SK-N-SH (cell line): ENCODE measurements around the gene FMO5. TPM values are rescaled to one million over a fixed set of nuclear protein-coding genes. Genes with fewer than 3 reads are reported as not detected.

ENCODE experiments used
- CTCF ChIA-PET: fragments of 300-600, 350-600 bp; formaldehyde crosslinking; extraction: SDS; loops from one replicate; lab custom pipeline; 2021; lab: Yijun Ruan, JAX
- POLR2A ChIA-PET: fragments of 350-600 bp; sonication (Branson Sonifier 250); formaldehyde crosslinking; extraction: SDS; loops from one replicate; lab custom pipeline; 2020; ENCODE audit warnings: antibody characterized with exemption, inconsistent platforms; lab: Yijun Ruan, JAX
- DNase-seq: peaks from one replicate; pipeline ENCODE4 v3.0.0; 2012
- H2AFZ ChIP-seq: fragments of 200-600 bp; sonication (generic); 2 replicates; pipeline ENCODE4 v1.8.1; 2016; ENCODE audit warnings: antibody characterized with exemption, mild to moderate bottlenecking, low read depth
- H3F3A ChIP-seq: fragments of 200-600 bp; sonication (generic); replicated peaks from 2 replicates; pipeline ENCODE3; 2016; ENCODE audit warnings: antibody characterized with exemption, mild to moderate bottlenecking; ENCODE audit not compliant: insufficient read depth
- H3K27ac ChIP-seq, 2 experiments: fragments of 200-500 bp in 1 of 2; fragments of 200-600 bp in 1 of 2; sonication (Bioruptor generic) in 1 of 2; sonication (generic), shearing (Covaris generic) in 1 of 2; 2 replicates each; pipeline versions ENCODE4 v1.5.1 to v1.6.1; 2014 to 2016; ENCODE audit warnings: low read depth in 2 of 2, inconsistent platforms in 1 of 2, low read length in 1 of 2, mild to moderate bottlenecking in 1 of 2, mixed read lengths in 1 of 2
- H3K27me3 ChIP-seq: fragments of 200-600 bp; sonication (generic), shearing (Covaris generic); 2 replicates; pipeline ENCODE4 v1.6.1; 2016; ENCODE audit warnings: mixed run types; ENCODE audit not compliant: insufficient read depth
- H3K36me3 ChIP-seq, 2 experiments: fragments of 200-500 bp in 1 of 2; fragments of 200-600 bp in 1 of 2; sonication (Bioruptor generic) in 1 of 2; sonication (generic) in 1 of 2; replicated peaks in 1 of 2; 2 replicates each; pipeline versions ENCODE3 to v1.5.1; 2014 to 2016; ENCODE audit warnings: low read length in 1 of 2, mild to moderate bottlenecking in 1 of 2; ENCODE audit not compliant: insufficient read depth in 2 of 2, control insufficient read depth in 1 of 2
- H3K4me1 ChIP-seq, 2 experiments: fragments of 200-500 bp in 1 of 2; fragments of 200-600 bp in 1 of 2; sonication (Bioruptor generic) in 1 of 2; sonication (generic), shearing (Covaris generic) in 1 of 2; 2 replicates each; pipeline versions ENCODE4 v1.5.1 to v1.6.1; 2014 to 2016; ENCODE audit warnings: low read depth in 1 of 2, low read length in 1 of 2, mixed run types in 1 of 2; ENCODE audit not compliant: insufficient read depth in 2 of 2, control insufficient read depth in 1 of 2
- H3K4me2 ChIP-seq: fragments of 200-600 bp; sonication (generic), shearing (Covaris generic); 2 replicates; pipeline ENCODE4 v1.6.1; 2017; ENCODE audit warnings: mixed run types
- H3K4me3 ChIP-seq, 2 experiments: fragments of 200-500 bp in 1 of 2; fragments of 200-600 bp in 1 of 2; sonication (Bioruptor generic) in 1 of 2; sonication (generic), shearing (Covaris generic) in 1 of 2; 2 replicates each; pipeline versions ENCODE4 v1.5.1 to v1.8.1; 2014 to 2016; ENCODE audit warnings: low read depth in 2 of 2, inconsistent platforms in 1 of 2, low read length in 1 of 2, mild to moderate bottlenecking in 1 of 2, mixed read lengths in 1 of 2, moderate library complexity in 1 of 2
- H3K79me2 ChIP-seq: fragments of 200-600 bp; sonication (generic); 2 replicates; pipeline ENCODE4 v1.8.1; 2017; ENCODE audit warnings: mild to moderate bottlenecking; ENCODE audit not compliant: insufficient read depth
- H3K9ac ChIP-seq: fragments of 200-600 bp; sonication (generic); 2 replicates; pipeline ENCODE4 v1.6.1; 2017; ENCODE audit warnings: mixed run types
- H3K9me2 ChIP-seq: fragments of 200-600 bp; sonication (generic); 2 replicates; pipeline ENCODE4 v1.6.1; 2017; ENCODE audit warnings: mixed run types
- H3K9me3 ChIP-seq: fragments of 200-600 bp; sonication (generic); 2 replicates; pipeline ENCODE4 v1.6.1; 2017; ENCODE audit warnings: mixed run types, mild to moderate bottlenecking, moderate library complexity
- H4K20me1 ChIP-seq: fragments of 200-600 bp; sonication (generic); 2 replicates; pipeline ENCODE4 v1.6.1; 2017; ENCODE audit warnings: mild to moderate bottlenecking, mixed run types; ENCODE audit not compliant: insufficient read depth
- CHD2 ChIP-seq: fragments of 150-350 bp; IDR thresholded peaks from 2 replicates; pipeline ENCODE4 v1.6.1; 2018; ENCODE audit warnings: low read length; ENCODE audit not compliant: partially characterized antibody
- EZH2phosphoT487 ChIP-seq: fragments of 200-600 bp; sonication (generic); IDR thresholded peaks from 2 replicates; pipeline ENCODE4 v1.6.1; 2017; ENCODE audit warnings: low read depth, mixed run types, mild to moderate bottlenecking, antibody characterized with exemption, moderate library complexity, borderline replicate concordance
- FOXJ3 ChIP-seq: sonication (generic); formaldehyde crosslinking; IDR thresholded peaks from 2 replicates; pipeline ENCODE4 v1.5.1; 2020; ENCODE audit warnings: mild to moderate bottlenecking, missing genetic modification reagents
- FOXM1 ChIP-seq: IDR thresholded peaks from 2 replicates; pipeline ENCODE4 v1.4.0; 2012; ENCODE audit warnings: low read depth, mild to moderate bottlenecking
- GABPA ChIP-seq: IDR thresholded peaks from 2 replicates; pipeline ENCODE4 v1.4.0; 2012; ENCODE audit warnings: low read depth, mild to moderate bottlenecking
- IRF3 ChIP-seq: fragments of 150-350 bp; IDR thresholded peaks from 2 replicates; pipeline ENCODE4 v1.6.1; 2016; ENCODE audit warnings: mild to moderate bottlenecking, low read depth, low read length
- MAX ChIP-seq: IDR thresholded peaks from 2 replicates; pipeline ENCODE4 v1.4.0; 2012; ENCODE audit warnings: low read depth
- MEF2A ChIP-seq: IDR thresholded peaks from 2 replicates; pipeline ENCODE4 v1.4.0; 2012; ENCODE audit warnings: low read depth, borderline replicate concordance
- MXI1 ChIP-seq: IDR thresholded peaks from 2 replicates; pipeline ENCODE4 v1.6.1; 2012; ENCODE audit warnings: mild to moderate bottlenecking, low read depth, low read length, improper control_type of control experiment
- NFIC ChIP-seq: IDR thresholded peaks from 2 replicates; pipeline ENCODE4 v1.4.0; 2012; ENCODE audit warnings: borderline replicate concordance
- PBX3 ChIP-seq: IDR thresholded peaks from 2 replicates; pipeline ENCODE4; 2012
- POLR2AphosphoS5 ChIP-seq: IDR thresholded peaks from 2 replicates; pipeline ENCODE4 v1.6.1; 2012; ENCODE audit warnings: low read depth, low read length
- RAD21 ChIP-seq: IDR thresholded peaks from 2 replicates; pipeline ENCODE4 v1.6.1; 2012; ENCODE audit warnings: mild to moderate bottlenecking, low read length
- RFX5 ChIP-seq: IDR thresholded peaks from 2 replicates; pipeline ENCODE4 v1.6.1; 2012; ENCODE audit warnings: mild to moderate bottlenecking, improper control_type of control experiment, low read length
- RXRA ChIP-seq: IDR thresholded peaks from 2 replicates; pipeline ENCODE4 v1.4.0; 2012; ENCODE audit warnings: low read depth, mild to moderate bottlenecking, borderline replicate concordance
- SIN3A ChIP-seq: IDR thresholded peaks from 2 replicates; pipeline ENCODE4 v1.6.1; 2012; ENCODE audit warnings: low read depth, mild to moderate bottlenecking, low read length, moderate library complexity, borderline replicate concordance
- SMC3 ChIP-seq: IDR thresholded peaks from 2 replicates; pipeline ENCODE4 v1.6.1; 2012; ENCODE audit warnings: low read depth, low read length, improper control_type of control experiment
- YY1 ChIP-seq: IDR thresholded peaks from 2 replicates; pipeline ENCODE4 v1.4.0; 2012; ENCODE audit warnings: low read depth, mild to moderate bottlenecking
- WGBS: methylation state at CpG from one replicate; pipeline ENCODE4 v1.1.6; 2017; ENCODE audit warnings: low lambda C conversion rate; 5-methylcytosine and 5-hydroxymethylcytosine counted together
- polyA plus RNA-seq, 3 experiments: library from polyadenylated mRNA; depleted of rRNA; stranded (reverse); fragments of >200 nt; gene quantifications; 2 replicates each; pipeline ENCODE4 v1.2.3, GENCODE V29; 2012
- TF ChIP-seq, protein P1 (sequence below): IDR thresholded peaks from 2 replicates; pipeline ENCODE4 v1.4.0; 2012; ENCODE audit warnings: low read depth, borderline replicate concordance

The FMO5 gene
- polyA plus RNA-seq, 1 of the 3 experiments (the other 2 are of a cell fraction) = 0.30 TPM

GRCh38 chr1:147151244-147151643, 73.9 kb downstream of the FMO5 start:
- H3K9ac ChIP-seq = no peak overlapping the region
- peaks cover 4 to 28% of the 10 kb centered on the region in 2 experiments for H3K36me3 ChIP-seq
- H3K9me2 ChIP-seq = no peaks in the 10 kb centered on the region
- whole genome bisulfite sequencing = 75% methylated on average over 1 of the region's 1 CpG
- H3K79me2 ChIP-seq = no peaks in the 10 kb centered on the region
- no peak overlapping the region for H3K4me2 ChIP-seq
- TF ChIP-seq CHD2 (no peak), MEF2A (no peak), EZH2phosphoT487 (no peak), GABPA (no peak), RAD21 (no peak), IRF3 (no peak), FOXM1 (no peak), FOXJ3 (no peak), PBX3 (no peak), RXRA (no peak), RFX5 (no peak), NFIC (no peak), SMC3 (no peak), SIN3A (no peak), POLR2AphosphoS5 (no peak), MXI1 (no peak), MAX (no peak), YY1 (no peak)
- TF ChIP-seq, protein P1, sequence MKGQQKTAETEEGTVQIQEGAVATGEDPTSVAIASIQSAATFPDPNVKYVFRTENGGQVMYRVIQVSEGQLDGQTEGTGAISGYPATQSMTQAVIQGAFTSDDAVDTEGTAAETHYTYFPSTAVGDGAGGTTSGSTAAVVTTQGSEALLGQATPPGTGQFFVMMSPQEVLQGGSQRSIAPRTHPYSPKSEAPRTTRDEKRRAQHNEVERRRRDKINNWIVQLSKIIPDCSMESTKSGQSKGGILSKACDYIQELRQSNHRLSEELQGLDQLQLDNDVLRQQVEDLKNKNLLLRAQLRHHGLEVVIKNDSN = no peak
- H3K4me1 ChIP-seq = no peaks in the 10 kb centered on the region
- CTCF ChIA-PET = no interaction called here
- POLR2A ChIA-PET = no interaction called here
- H3K27me3 ChIP-seq = no peaks in the 10 kb centered on the region
- no peaks in the 10 kb centered on the region for H3K9me3 ChIP-seq
- no peak for DNase-seq
- H4K20me1 ChIP-seq = no peaks in the 10 kb centered on the region
- H3F3A ChIP-seq = peaks cover 3% of the 10 kb centered on the region
- H3K27ac ChIP-seq = no peak overlapping the region
- no peak overlapping the region for H3K4me3 ChIP-seq
- no peak overlapping the region for H2AFZ ChIP-seq
